ENCODE results near the gene CFAP92. TPM values are rescaled to one million over a fixed set of nuclear protein-coding genes. Genes with fewer than 3 reads are reported as not detected.

Gene CFAP92
- total RNA-seq, 2 donors from 2014 or later, result 0.14 to 0.28 TPM

DNA sequence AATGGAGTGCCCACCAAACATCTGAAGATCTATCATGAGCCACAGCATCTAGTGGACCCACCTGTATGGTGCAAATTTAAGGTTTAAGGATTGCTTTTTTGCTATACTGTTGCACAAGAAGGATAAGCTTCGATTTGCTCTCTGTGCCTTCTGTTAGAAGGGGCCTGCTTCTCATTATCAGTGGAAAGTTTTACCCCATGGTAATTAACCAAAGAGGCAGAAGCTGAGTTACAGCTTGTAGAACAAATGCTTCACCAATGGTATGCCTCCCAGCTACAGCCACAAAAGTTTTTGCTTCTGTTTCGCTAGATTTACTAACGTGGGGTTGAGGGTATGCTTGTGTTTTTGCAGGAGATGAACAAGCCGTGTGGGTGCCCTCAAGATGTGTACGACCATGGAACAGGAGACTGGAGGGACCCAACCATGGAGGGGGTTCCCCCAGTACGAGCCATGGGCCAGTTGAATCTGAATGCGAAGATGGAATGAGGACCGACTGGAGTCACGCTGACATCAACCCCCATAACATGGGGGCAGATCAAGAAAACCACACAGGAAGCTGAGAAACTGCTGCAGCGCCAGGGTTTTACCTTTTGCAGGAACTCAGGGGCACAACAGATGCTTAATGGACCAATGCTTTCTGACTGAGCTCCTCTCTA lies 70.9 kb downstream of the CFAP92 start:
- peak; percentile 7 for DNase-seq (ENCODE audit: low spot score)
- intact Hi-C loops (cut with DNase I), result no loop called here

DNA sequence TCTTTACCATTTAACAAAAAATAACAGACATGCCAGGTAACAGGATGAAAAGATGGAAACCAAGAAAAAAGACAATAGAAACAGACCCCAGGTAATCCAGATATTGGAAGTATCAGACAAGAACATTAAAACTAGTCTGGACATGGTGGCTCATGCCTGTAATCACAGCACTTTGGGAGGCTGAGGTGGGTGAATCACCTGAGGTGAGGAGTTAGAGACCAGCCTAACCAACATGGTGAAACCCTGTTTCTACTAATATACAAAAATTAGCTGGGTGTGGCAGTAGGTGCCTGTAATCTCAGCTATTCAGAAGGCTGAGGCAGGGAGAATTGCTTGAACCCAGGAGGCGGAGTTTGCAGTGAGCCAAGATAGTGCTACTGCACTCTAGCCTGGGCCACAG lies 73.9 kb downstream of the CFAP92 start:
- intact Hi-C loops (cut with DNase I), result no loop called here
- DNase-seq (ENCODE audit: low spot score), result peak; percentile 25

GRCh38 chr3:128917291-128917690 lies 76.6 kb downstream of the CFAP92 start:
- no peak for DNase-seq (ENCODE audit: low spot score)
- intact Hi-C loops (cut with DNase I), result no loop called here

DNA sequence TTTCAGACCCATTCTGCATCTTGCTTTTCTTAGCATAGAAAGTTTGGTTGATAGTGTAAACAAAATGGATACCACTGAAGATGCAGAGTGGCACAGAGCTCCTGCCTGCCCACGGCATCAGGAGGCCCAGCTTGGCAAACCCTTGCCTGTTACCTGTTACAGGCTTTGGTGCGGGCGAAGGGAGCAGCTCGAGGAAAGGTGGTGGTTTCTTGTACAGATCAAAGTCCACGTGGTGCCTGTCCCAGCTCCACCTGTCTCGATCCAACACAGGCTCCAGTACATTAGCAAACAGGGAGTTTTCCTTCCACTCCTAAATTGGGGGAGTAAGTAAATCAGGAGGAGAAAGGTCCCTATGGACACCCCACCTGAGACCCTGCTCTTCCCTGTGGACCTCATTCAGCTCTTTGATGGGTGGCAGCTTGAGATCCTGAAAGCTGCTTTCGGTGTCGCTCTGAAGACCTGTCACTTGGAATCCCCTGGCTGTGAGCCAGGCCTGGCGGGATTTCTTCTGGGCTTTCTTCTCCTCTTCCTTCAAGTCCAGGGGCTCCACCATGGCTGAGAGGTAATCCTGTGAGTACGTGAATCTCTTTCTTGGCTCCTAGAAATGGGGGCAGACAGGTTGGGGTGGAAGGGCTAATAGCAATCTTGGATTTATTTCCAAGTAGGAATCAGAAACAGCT lies 78.8 kb downstream of the CFAP92 start:
- DNase-seq (ENCODE audit: low spot score), result peak; percentile 61
- intact Hi-C loops (cut with DNase I), result no loop called here

- DNase-seq (ENCODE audit: low spot score), result peak; percentile 24
- intact Hi-C loops (cut with DNase I), result no loop called here
Observed at GRCh38 chr3:128911911-128912310, 82.0 kb downstream of the CFAP92 start.

- intact Hi-C loops (cut with DNase I), result no loop called here
- peak; percentile 73 for DNase-seq (ENCODE audit: low spot score)
Observed at GRCh38 chr3:128910006-128910405, 83.9 kb downstream of the CFAP92 start.

DNA sequence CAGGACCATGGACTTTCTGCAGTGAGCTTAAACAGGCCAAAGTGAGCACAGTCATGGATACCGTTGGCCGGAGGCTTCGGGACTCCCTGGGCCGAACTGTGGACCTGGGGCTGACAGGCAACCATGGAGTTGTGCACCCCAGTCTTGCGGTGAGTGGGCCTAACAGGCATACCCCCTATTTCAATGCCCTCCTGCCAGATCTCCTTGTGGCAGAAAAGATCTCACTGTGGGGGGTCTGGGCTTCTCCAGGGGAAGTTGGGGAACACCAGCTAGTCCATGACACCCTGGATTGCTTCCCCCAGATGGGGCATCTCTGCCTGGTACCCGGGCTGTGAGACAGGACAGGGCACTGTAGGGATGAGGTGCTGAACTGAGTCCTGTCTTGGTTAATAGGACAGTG lies 84.9 kb downstream of the CFAP92 start:
- intact Hi-C loops (cut with DNase I), result no loop called here
- DNase-seq (ENCODE audit: low spot score), result peak; percentile 58

DNA sequence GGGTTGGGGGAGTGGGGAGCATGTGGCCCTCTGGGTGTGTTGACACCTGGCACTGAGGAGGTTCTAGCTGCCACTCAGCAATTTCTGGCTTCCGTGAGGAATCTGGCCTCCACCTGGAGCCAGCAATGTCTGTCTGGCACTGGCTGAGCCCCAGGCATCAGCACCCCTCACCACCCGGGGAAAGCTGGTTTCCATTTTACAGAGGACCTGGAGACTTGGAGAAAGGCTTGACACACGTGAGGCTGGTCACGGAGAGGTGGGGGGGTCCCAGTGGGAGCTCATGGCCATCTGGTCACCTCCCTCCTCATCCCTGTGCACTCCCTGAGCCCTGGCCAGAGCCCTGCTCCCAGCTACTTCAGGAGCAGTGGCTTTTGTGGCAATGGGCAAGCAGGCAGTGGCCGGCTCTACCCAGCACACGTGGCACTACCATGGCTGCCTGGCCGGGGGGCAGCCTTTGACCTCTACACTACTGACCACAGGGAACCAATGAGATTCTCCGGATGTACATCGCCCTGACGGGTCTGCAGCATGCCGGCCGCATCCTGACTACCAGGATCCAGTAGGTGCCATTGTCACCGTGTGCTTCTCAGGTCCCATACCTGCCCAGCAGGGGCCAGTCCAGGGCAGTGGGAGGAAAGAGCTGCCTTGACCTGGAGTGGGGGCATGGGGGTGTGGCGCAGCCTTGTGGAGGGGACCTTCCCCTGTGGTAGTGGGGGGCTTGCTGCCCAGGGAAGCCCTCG lies 86.0 kb downstream of the CFAP92 start:
- DNase-seq (ENCODE audit: low spot score), result peak; percentile 60
- intact Hi-C loops (cut with DNase I), result no loop called here

DNA sequence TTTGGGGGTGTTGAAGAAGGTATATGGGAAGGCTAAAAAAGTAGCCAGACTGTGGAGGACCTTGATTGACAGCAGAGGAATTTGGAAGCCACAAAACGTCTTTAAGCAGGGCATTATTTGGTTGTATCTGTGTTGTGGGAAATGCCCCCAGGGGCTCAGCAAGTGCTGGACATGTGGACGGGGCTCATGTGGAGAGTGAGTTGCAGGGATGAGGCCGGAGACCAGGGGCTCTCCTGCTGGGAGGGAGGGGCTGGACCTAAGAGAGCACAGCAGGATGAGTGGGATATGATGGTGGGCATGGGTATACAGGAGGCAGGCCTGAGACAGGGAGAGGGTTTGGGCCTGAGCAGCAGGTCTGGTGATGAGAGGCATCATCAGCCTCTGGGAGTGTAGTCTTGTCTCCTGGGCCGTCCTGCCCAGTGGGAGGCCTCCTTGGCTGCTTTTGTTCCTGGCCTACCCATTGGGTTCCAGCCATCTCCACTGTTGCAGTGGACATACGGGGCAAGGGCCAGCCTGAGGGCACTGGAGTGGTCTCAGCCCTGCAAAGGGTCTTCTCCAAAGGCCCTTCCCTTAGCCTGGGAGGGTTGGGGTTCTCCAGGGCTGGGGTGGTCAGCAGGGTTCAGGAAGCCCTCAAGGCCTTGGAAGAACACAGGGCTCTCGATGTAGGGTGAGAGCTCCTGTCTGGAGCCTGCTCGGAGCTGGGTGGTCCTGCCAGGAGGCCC lies 86.9 kb downstream of the CFAP92 start:
- peak; percentile 24 for DNase-seq (ENCODE audit: low spot score)
- intact Hi-C loops (cut with DNase I), result no loop called here

DNA sequence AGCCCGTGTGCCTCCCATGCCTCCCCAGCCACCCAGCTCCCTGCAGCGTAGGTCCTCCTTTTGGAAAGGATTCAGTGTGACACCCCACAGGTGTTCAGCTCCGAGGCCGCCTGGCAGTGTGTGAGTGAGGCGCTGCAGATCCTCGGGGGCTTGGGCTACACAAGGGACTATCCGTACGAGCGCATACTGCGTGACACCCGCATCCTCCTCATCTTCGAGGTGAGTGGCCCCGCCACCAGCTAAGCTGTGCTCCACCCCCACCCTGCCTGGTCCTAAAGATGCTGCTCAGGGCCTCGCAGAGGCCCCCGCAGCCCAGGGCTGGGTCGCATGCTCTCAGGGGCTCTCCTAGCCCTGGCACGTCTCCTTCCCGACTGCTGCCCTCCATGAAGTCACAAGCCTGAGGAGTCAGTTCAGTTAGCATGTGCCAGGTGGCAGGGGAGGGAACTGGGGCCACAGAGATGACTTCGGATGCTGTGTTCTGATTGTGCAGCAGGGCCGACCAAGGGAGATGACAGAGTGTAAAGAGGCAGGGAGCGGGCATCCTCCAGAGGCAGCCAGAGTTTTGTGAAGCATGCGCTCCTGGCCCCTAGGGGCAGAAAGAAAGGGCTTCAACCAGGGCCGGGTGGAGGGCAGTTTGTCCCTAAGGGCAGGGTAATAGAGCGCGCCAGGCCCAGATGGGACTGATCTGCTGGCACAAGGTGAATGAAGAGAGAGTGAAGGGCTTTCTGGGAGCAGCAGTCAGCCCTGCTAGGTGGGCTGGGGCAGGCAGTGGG lies 87.7 kb downstream of the CFAP92 start:
- intact Hi-C loops (cut with DNase I), result no loop called here
- peak; percentile 75 for DNase-seq (ENCODE audit: low spot score)

DNA sequence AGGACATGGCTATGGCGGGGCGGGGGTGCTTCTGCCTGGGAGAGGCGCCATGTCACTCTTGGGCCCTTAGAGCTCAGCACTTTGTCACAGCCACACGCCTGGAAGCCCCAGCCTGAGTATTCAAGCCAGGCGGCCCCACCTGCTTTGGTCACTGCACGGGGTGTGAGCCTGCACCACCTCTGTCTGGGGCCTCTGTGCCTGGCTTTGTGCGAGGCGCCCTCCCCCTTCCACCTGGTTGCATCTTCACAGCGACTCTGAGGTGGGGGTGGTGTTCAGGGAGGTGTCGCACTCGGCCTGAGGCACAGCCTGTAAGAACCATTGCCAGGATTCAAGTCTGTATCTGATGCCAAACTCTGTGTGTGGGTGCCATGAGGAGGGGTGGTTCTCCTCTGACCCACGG lies 90.4 kb downstream of the CFAP92 start:
- intact Hi-C loops (cut with DNase I), result no loop called here
- peak; percentile 74 for DNase-seq (ENCODE audit: low spot score)

DNA sequence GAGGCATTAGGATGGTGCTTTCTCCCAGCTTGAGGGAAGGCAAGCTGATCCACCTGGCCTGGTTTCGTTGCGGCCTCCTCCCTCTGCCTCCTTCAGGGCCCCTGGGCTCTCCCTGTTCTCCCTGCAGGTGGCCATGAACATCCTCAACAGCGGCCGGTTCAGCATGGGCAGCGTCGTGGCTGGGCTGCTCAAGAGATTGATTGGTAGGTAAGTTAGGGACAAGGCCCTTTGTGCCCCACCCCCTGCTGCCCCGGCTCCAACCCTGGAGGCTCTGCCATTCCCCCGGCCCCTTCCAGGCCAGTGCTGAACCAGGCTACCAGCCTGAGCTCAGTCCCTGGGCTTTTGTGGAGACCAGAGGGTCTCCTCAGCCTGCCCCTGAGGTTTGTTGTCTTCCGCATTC lies 91.5 kb downstream of the CFAP92 start:
- intact Hi-C loops (cut with DNase I), result no loop called here
- DNase-seq (ENCODE audit: low spot score), result peak; percentile 52

DNA sequence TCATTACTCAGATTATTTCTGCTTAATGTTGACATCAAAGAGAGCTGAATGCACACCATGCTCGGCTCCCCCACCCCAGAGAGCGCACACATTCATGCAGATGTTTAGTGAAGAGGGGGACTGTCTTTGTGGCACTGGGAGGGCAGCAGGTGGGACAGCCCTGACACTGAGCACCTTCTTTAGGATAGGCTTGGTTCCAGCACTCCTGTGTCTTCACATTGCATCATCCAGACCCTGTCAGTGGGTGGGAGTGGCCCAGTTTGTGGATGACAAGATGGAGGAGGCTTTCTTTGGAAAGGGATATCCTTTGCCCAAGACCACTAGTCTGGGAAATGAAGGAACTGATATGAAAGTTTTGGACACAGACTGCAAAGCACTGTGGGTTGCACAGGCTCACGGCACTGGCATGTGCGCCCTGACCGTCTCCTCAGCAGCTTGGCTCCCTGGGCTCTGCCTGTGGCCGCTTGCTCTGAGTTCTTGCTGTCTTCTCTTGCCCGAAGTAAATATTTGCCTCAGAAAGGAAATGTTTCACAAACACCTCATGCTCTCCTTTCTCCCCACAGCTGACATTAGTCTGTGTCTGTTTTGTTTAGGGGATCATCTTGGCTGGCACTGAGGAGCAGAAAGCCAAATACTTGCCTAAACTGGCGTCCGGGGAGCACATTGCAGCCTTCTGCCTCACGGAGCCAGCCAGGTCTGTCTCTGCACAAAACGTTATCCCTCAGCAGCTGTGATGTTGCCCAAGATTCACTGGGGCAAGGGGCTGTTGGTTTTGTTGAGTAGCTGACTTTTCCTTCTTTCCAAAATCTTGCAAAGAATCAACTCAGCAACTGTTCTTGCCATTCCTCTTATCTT lies 97.8 kb downstream of the CFAP92 start:
- DNase-seq (ENCODE audit: low spot score), result no peak
- intact Hi-C loops (cut with DNase I), result no loop called here

DNA sequence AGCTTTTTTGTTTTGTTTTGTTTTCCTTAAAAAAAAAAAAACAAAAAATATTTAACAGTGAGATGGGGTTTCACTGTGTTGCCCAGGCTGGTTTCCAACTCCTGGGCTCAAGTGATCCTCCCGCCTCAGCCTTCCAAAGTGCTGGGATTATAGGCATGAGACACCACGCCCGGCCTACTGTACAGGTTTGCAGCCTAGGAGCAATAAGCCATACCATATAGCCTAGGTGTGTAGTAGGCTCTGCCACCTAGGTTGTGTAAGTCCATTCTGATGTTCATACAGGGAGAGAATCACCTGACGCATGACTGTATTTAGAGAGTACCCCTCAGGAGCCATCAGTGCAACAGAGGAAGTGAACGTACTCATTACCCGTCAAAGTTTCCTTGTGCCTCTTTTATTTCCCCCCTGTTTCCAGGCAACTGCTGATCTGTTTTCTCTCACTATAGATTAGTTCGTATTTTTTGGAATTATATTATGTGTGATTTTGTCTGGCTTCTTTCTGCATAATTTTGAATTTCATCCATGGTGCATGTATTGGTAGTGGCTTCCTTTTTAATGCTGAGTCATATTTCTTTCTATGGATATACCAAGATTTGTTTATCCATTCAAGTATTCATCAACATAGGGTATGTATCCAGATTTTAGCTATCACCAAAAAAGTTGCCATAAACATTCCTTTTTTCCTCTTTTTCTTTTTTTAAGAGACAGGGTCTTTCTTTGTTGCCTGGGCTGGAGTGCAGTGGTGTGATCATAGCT lies 104.6 kb downstream of the CFAP92 start:
- DNase-seq (ENCODE audit: low spot score), result no peak
- intact Hi-C loops (cut with DNase I), result loop anchor here in 1 of 2 donors (2.0 kb wide), 1 partner anchor 41 kb away; no protein-coding TSS in a partner anchor

- intact Hi-C loops (cut with DNase I), result no loop called here
- DNase-seq (ENCODE audit: low spot score), result no peak
Observed at GRCh38 chr3:128884992-128885391, 108.9 kb downstream of the CFAP92 start.

GRCh38 chr3:128882719-128883118 lies 111.2 kb downstream of the CFAP92 start:
- no peak for DNase-seq (ENCODE audit: low spot score)
- intact Hi-C loops (cut with DNase I), result no loop called here

GRCh38 chr3:128881576-128881975 lies 112.3 kb downstream of the CFAP92 start:
- intact Hi-C loops (cut with DNase I), result no loop called here
- no peak for DNase-seq (ENCODE audit: low spot score)

Measured in posterior vena cava (tissue), 2 donors.